Spleen (tissue), 11 donors: ENCODE measurements around the gene EFNA4. TPM values are rescaled to one million over a fixed set of nuclear protein-coding genes. Genes with fewer than 3 reads are reported as not detected.
"Not testable (repeated sequence)": the region's sequence is repeated elsewhere in the genome, so short reads cannot be mapped to it uniquely, and the experiment has no call there.

Experiments used
- DNase-seq: peaks from one replicate; pipeline ENCODE4 v3.0.0-alpha.2; 2020
- H3K27ac ChIP-seq, 8 donors: fragments of 200-600 bp; sonication (generic) in 7 of 8; 1 replicate in 4 of 8; 2 replicates in 4 of 8; pipeline versions ENCODE4 v1.5.0 to v1.8.0; 2016 to 2021; ENCODE audit warnings: inconsistent platforms in 4 of 8, mild to moderate bottlenecking in 4 of 8, moderate library complexity in 1 of 8
- H3K27me3 ChIP-seq, 7 donors: fragments of 200-600 bp; sonication (generic) in 6 of 7; replicated peaks in 1 of 7; 1 replicate in 4 of 7; 2 replicates in 3 of 7; pipeline versions ENCODE4 v1.5.0 to v1.8.0; 2016 to 2021; ENCODE audit warnings: inconsistent platforms in 3 of 7, mild to moderate bottlenecking in 1 of 7
- H3K36me3 ChIP-seq, 6 donors: fragments of 200-600 bp; sonication (generic) in 5 of 6; 1 replicate in 4 of 6; 2 replicates in 2 of 6; pipeline versions ENCODE4 v1.5.0 to v1.8.0; 2016 to 2021; ENCODE audit warnings: inconsistent platforms in 2 of 6
- H3K4me1 ChIP-seq, 6 donors: fragments of 200-600 bp; sonication (generic) in 5 of 6; 1 replicate in 3 of 6; 2 replicates in 3 of 6; pipeline versions ENCODE4 v1.5.0 to v1.8.0; 2016 to 2021; ENCODE audit warnings: inconsistent platforms in 3 of 6
- H3K4me3 ChIP-seq, 8 donors: fragments of 200-600 bp; sonication (generic) in 7 of 8; 1 replicate in 4 of 8; 2 replicates in 4 of 8; pipeline versions ENCODE4 v1.5.0 to v1.8.0; 2016 to 2021; ENCODE audit warnings: inconsistent platforms in 4 of 8, mild to moderate bottlenecking in 4 of 8, moderate library complexity in 2 of 8
- H3K9me3 ChIP-seq, 8 donors: fragments of 200-600 bp; sonication (generic) in 7 of 8; 1 replicate in 4 of 8; 2 replicates in 4 of 8; pipeline versions ENCODE4 v1.5.0 to v1.8.0; 2016 to 2021; ENCODE audit warnings: inconsistent platforms in 4 of 8
- POLR2A ChIP-seq, 3 donors: fragments of 450-650 bp; IDR thresholded peaks; one replicate each; pipeline ENCODE4 v1.5.1; 2017; ENCODE audit warnings: antibody characterized with exemption in 3 of 3, mild to moderate bottlenecking in 1 of 3
- POLR2AphosphoS5 ChIP-seq, 3 donors: sonication (generic); formaldehyde crosslinking; IDR thresholded peaks; one replicate each; pipeline ENCODE4 v1.5.1; 2017; ENCODE audit warnings: antibody characterized with exemption in 3 of 3
- WGBS, 5 donors: extraction: QIAGEN DNeasy Blood & Tissue Kit in 3 of 5; methylation state at CpG; one replicate each; pipeline versions ENCODE4 v1.1.5 to v1.1.7; 2013 to 2018; 5-methylcytosine and 5-hydroxymethylcytosine counted together
- intact Hi-C: fragments of 100-400 bp; cut with DNase I; formaldehyde crosslinking; loops from one replicate; pipeline ENCODE4 v1.15.0; 2023; ENCODE audit warnings: low total_unique reads
- polyA plus RNA-seq, 3 donors: library from polyadenylated mRNA; stranded (reverse); fragments of 200-250 nt; gene quantifications; one replicate each; pipeline ENCODE4 v1.2.1, GENCODE V29; 2013
- total RNA-seq, 7 donors: library from RNA; depleted of rRNA in 3 of 7; stranded (reverse); fragments of >200 nt in 3 of 7; fragmentation: NEBNext Ultra II Directional in 4 of 7; extraction: Animal tissue kit (Norgen Biotek cat#: 25700) in 4 of 7; gene quantifications; one replicate each; pipeline versions ENCODE4 v1.1.0 to v1.2.1, GENCODE V29; 2016 to 2021
- TF ChIP-seq, protein P1 (sequence below), 11 experiments: fragments of 200-600 bp in 7 of 11; fragments of 450-650 bp in 4 of 11; sonication (generic) in 4 of 11; IDR thresholded peaks in 8 of 11; conservative IDR thresholded peaks in 3 of 11; 1 replicate in 7 of 11; 2 replicates in 4 of 11; pipeline versions ENCODE4 v1.4.0 to v1.8.0; 2016 to 2021; ENCODE audit warnings: antibody characterized with exemption in 11 of 11, inconsistent platforms in 4 of 11, mild to moderate bottlenecking in 1 of 11
- donor health status: healthy with polysubstance abuse.
- donor health status: DM: no; HTN: no; CAD: no; lungs with moderate emphysema.
- donor health status: DM: no; HTN: no; CAD: no.
- donor health status: Bipolar disorder and iron deficiency.
- donor health status: healthy.
- donor health status: DM: no; HTN: no; CAD: no.
- donor health status: DM: yes; HTN: yes; CAD: no.

The EFNA4 gene
- total and polyA plus RNA-seq, 10 donors = 4.6 to 9.5 (median 7.1) TPM

DNA sequence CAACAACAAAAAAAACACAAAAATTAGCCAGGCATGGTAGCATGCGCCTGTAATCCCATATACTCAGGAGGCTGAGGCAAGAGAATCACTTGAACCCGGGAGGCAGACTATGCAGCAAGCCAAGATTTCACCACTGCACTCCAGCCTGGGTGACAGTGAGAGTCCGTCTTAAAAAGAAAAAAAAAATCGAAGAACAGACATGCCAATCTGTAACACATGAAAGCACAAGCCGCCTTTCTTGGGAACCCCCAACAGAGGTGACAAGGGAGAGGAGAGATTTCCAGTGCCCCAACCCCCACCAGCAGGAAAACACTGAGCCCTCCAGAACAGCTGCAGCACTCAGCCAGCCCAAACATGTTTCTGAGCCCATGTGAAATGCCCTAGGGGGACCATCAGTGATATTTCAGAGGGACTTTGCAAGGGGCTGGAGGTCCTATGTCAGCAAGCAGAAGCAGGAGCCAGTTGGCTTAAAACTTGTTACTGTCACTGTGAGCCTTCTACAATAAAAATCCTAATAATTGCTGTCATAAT lies 50.0 kb downstream of the EFNA4 start:
- no peak for DNase-seq
- Histone ChIP-seq H3K4me3 (no peak overlapping the region), H3K27me3 (peaks cover 0 to 16% (median 0%) of the 10 kb centered on the region in 7 donors), H3K4me1 (no peaks in the 10 kb centered on the region), H3K9me3 (no peaks in the 10 kb centered on the region), H3K36me3 (no peaks in the 10 kb centered on the region), H3K27ac (no peak overlapping the region)
- 73 to 86% (median 83%) methylated on average over 5 of the region's 5 CpGs for WGBS, 5 donors
- no peak for TF ChIP-seq POLR2A (IDR thresholded peaks at IDR 0.05)
- TF ChIP-seq, protein P1, sequence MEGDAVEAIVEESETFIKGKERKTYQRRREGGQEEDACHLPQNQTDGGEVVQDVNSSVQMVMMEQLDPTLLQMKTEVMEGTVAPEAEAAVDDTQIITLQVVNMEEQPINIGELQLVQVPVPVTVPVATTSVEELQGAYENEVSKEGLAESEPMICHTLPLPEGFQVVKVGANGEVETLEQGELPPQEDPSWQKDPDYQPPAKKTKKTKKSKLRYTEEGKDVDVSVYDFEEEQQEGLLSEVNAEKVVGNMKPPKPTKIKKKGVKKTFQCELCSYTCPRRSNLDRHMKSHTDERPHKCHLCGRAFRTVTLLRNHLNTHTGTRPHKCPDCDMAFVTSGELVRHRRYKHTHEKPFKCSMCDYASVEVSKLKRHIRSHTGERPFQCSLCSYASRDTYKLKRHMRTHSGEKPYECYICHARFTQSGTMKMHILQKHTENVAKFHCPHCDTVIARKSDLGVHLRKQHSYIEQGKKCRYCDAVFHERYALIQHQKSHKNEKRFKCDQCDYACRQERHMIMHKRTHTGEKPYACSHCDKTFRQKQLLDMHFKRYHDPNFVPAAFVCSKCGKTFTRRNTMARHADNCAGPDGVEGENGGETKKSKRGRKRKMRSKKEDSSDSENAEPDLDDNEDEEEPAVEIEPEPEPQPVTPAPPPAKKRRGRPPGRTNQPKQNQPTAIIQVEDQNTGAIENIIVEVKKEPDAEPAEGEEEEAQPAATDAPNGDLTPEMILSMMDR (IDR thresholded peaks at IDR 0.05 in 8 of 11, conservative IDR thresholded peaks at IDR 0.05 in 3 of 11) = no peak
- TF ChIP-seq POLR2AphosphoS5 (IDR thresholded peaks at IDR 0.05) = no peak
- intact Hi-C loops = no loop called here

DNA sequence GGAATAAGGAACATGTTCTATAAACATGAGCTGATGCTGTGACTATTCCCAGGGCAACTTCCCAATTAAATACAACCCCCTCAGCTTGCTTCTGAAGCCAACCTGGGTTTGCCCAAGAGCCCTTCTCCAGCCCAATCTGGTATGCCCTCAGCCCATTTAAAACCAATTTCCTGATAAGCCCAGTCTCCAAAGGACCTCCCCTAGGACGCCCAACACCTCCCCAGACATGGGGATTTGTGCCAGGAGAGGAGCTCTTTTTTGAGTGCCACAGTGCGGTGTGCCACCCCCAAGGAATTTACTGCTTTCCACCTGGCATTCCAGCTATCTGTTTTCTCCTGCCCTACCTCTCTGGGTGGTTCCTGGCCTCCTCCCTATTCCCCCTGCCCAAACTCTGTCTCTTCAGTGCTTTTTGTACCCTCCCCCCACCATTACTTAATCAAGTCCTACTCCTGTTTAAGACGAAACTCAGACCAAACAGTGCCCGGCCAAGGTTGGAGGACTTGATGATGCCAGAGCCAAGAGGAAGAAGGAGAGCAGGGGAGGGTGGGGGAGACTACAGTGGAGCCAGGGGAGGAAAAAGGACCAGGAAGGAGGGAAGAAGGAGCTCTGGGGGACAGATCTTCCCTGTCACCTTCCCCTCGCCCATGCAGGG lies 52.7 kb downstream of the EFNA4 start:
- Histone ChIP-seq H3K9me3 (no peaks in the 10 kb centered on the region), H3K4me3 (no peak overlapping the region), H3K27ac (no peak overlapping the region), H3K27me3 (peaks cover 0 to 16% (median 0%) of the 10 kb centered on the region in 7 donors), H3K36me3 (no peaks in the 10 kb centered on the region), H3K4me1 (no peaks in the 10 kb centered on the region)
- intact Hi-C loops = no loop called here
- no peak for DNase-seq
- TF ChIP-seq, protein P1 (IDR thresholded peaks at IDR 0.05 in 8 of 11, conservative IDR thresholded peaks at IDR 0.05 in 3 of 11) = no peak
- TF ChIP-seq POLR2AphosphoS5 (IDR thresholded peaks at IDR 0.05) = no peak
- no peak for TF ChIP-seq POLR2A (IDR thresholded peaks at IDR 0.05)
- WGBS, 5 donors = 56 to 84% (median 71%) methylated on average over 5 of the region's 5 CpGs

DNA sequence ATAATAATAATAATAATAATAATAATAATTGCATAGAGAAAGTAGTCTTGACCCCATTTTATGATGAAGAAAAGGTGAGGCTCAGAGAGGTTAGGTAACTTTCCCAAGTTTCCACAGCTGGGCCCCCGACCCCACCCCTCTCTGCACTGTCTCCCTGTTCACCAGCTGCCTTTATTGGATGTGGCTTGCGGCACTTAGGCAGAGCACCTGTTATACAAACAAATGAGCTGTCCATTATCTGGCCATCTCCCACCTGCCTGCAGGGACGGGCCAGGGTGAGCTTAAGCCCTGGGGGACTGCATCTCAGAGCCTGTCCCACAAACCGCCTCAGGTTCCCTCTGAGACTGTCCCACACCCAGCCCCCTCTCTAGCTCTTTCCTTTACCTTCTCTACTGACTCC lies 54.1 kb downstream of the EFNA4 start:
- no peak for TF ChIP-seq POLR2AphosphoS5 (IDR thresholded peaks at IDR 0.05)
- TF ChIP-seq POLR2A (IDR thresholded peaks at IDR 0.05) = no peak
- TF ChIP-seq, protein P1 (IDR thresholded peaks at IDR 0.05 in 8 of 11, conservative IDR thresholded peaks at IDR 0.05 in 3 of 11) = no peak
- H3K27me3 ChIP-seq = peaks cover 0 to 8% (median 0%) of the 10 kb centered on the region in 7 donors
- intact Hi-C loops = no loop called here
- H3K9me3 ChIP-seq = no peaks in the 10 kb centered on the region
- H3K4me3 ChIP-seq = no peak overlapping the region
- DNase-seq = no peak
- H3K36me3 ChIP-seq = no peaks in the 10 kb centered on the region
- H3K4me1 ChIP-seq = no peaks in the 10 kb centered on the region
- H3K27ac ChIP-seq = no peak overlapping the region
- WGBS, 5 donors = 78 to 85% (median 79%) methylated on average over 4 of the region's 4 CpGs

DNA sequence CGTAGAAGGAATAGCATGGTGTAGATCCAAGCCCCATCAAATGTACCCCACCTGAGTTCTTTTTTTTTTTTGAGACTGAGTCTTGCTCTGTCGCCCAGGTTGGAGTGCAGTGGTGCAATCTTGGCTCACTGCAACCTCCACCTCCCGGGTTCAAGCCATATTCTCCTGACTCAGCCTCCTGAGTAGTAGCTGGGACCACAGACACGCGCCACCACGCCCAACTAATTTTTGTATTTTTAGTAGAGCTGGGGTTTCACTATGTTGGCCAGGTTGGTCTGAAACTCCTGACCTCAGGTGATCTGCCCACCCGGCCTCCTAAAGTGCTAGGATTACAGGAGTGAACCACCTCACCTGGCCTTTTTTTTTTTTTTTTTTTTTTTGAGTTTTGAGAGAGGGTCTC lies 54.5 kb downstream of the EFNA4 start:
- H3K27me3 ChIP-seq, DNase-seq, intact Hi-C loops, H3K9me3 ChIP-seq, H3K4me3 ChIP-seq, H3K27ac ChIP-seq, H3K36me3 ChIP-seq, H3K4me1 ChIP-seq: not testable (repeated sequence)
- WGBS, 5 donors = 88 to 95% (median 91%) methylated on average over 7 of the region's 7 CpGs

Other genes with a start within 250 kb of the EFNA4 start
- gene KCNN3, start 193.5 kb upstream of the EFNA4 start, total RNA-seq = 10 to 100 TPM in 3 of 7 donors, 1 to 10 TPM in 4; 3.8 to 15.1 (median 10.0) TPM
- under 1 TPM; 0.13 to 0.54 (median 0.53) TPM for gene KCNN3, start 193.5 kb upstream of the EFNA4 start, polyA plus RNA-seq
- 10 to 100 TPM; 12.4 to 50.6 (median 33.8) TPM for gene PMVK, start 127.0 kb upstream of the EFNA4 start, total RNA-seq
- 10 to 100 TPM; 30.3 to 68.8 (median 42.2) TPM for gene PMVK, start 127.0 kb upstream of the EFNA4 start, polyA plus RNA-seq
- 100 to 1,000 TPM in 3 of 7 donors, 10 to 100 TPM in 4; 70.2 to 125 (median 95.0) TPM for gene PBXIP1, start 107.6 kb upstream of the EFNA4 start, total RNA-seq
- 10 to 100 TPM; 55.5 to 75.7 (median 62.2) TPM for gene PBXIP1, start 107.6 kb upstream of the EFNA4 start, polyA plus RNA-seq
- 10 to 100 TPM; 28.4 to 36.6 (median 35.5) TPM for gene PYGO2, start 102.0 kb upstream of the EFNA4 start, total RNA-seq
- 10 to 100 TPM; 19.8 to 35.7 (median 19.9) TPM for gene PYGO2, start 102.0 kb upstream of the EFNA4 start, polyA plus RNA-seq
- 100 to 1,000 TPM in 4 of 7 donors, 10 to 100 TPM in 3; 63.4 to 133 (median 108) TPM for gene SHC1, start 93.0 kb upstream of the EFNA4 start, total RNA-seq
- 10 to 100 TPM; 36.8 to 49.8 (median 48.6) TPM for gene SHC1, start 93.0 kb upstream of the EFNA4 start, polyA plus RNA-seq
- gene CKS1B, start 89.1 kb upstream of the EFNA4 start, total RNA-seq = 10 to 100 TPM; 15.7 to 42.5 (median 27.2) TPM
- gene CKS1B, start 89.1 kb upstream of the EFNA4 start, polyA plus RNA-seq = 10 to 100 TPM; 17.0 to 51.5 (median 43.2) TPM
- 10 to 100 TPM; 27.1 to 35.8 (median 30.3) TPM for gene FLAD1, start 80.4 kb upstream of the EFNA4 start, total RNA-seq
- 10 to 100 TPM; 31.9 to 43.4 (median 40.1) TPM for gene FLAD1, start 80.4 kb upstream of the EFNA4 start, polyA plus RNA-seq
- under 1 TPM in 1 of 7 donors, not detected in 6; 0.60 TPM for gene LENEP, start 70.2 kb upstream of the EFNA4 start, total RNA-seq
- not detected for gene LENEP, start 70.2 kb upstream of the EFNA4 start, polyA plus RNA-seq
- gene ZBTB7B, start 60.9 kb upstream of the EFNA4 start, total RNA-seq = 10 to 100 TPM; 44.0 to 88.9 (median 68.8) TPM
- gene ZBTB7B, start 60.9 kb upstream of the EFNA4 start, polyA plus RNA-seq = 10 to 100 TPM; 11.1 to 38.6 (median 13.4) TPM
- 1 to 10 TPM in 2 of 7 donors, under 1 TPM in 4, not detected in 1; 0.54 to 4.1 (median 0.71) TPM for gene DCST2, start 30.0 kb upstream of the EFNA4 start, total RNA-seq
- 1 to 10 TPM; 1.0 to 2.1 (median 1.7) TPM for gene DCST2, start 30.0 kb upstream of the EFNA4 start, polyA plus RNA-seq
- gene DCST1, start 29.9 kb upstream of the EFNA4 start, total RNA-seq = not detected
- not detected for gene DCST1, start 29.9 kb upstream of the EFNA4 start, polyA plus RNA-seq
- gene ADAM15, start 12.4 kb upstream of the EFNA4 start, total RNA-seq = 100 to 1,000 TPM in 2 of 7 donors, 10 to 100 TPM in 5; 70.8 to 205 (median 84.6) TPM
- 100 to 1,000 TPM in 2 of 3 donors, 10 to 100 TPM in 1; 76.4 to 313 (median 286) TPM for gene ADAM15, start 12.4 kb upstream of the EFNA4 start, polyA plus RNA-seq
- gene EFNA3, start 15.1 kb downstream of the EFNA4 start, total RNA-seq = 1 to 10 TPM in 6 of 7 donors, not detected in 1; 1.6 to 4.3 (median 2.4) TPM
- gene EFNA3, start 15.1 kb downstream of the EFNA4 start, polyA plus RNA-seq = 1 to 10 TPM; 1.4 to 2.0 (median 1.7) TPM
- 10 to 100 TPM in 5 of 7 donors, 1 to 10 TPM in 2; 8.0 to 19.4 (median 10.3) TPM for gene EFNA1, start 64.1 kb downstream of the EFNA4 start, total RNA-seq
- 1 to 10 TPM; 3.7 to 8.0 (median 7.8) TPM for gene EFNA1, start 64.1 kb downstream of the EFNA4 start, polyA plus RNA-seq
- gene SLC50A1, start 72.1 kb downstream of the EFNA4 start, total RNA-seq = 10 to 100 TPM; 28.4 to 41.4 (median 38.2) TPM
- gene SLC50A1, start 72.1 kb downstream of the EFNA4 start, polyA plus RNA-seq = 10 to 100 TPM; 60.1 to 73.8 (median 72.5) TPM
- 10 to 100 TPM; 25.0 to 62.4 (median 49.9) TPM for gene DPM3, start 76.8 kb downstream of the EFNA4 start, total RNA-seq
- gene DPM3, start 76.8 kb downstream of the EFNA4 start, polyA plus RNA-seq = 100 to 1,000 TPM; 205 to 262 (median 229) TPM
- gene KRTCAP2, start 109.6 kb downstream of the EFNA4 start, total RNA-seq = 100 to 1,000 TPM; 113 to 154 (median 136) TPM
- 100 to 1,000 TPM; 193 to 203 (median 200) TPM for gene KRTCAP2, start 109.6 kb downstream of the EFNA4 start, polyA plus RNA-seq
- 1 to 10 TPM in 6 of 7 donors, under 1 TPM in 1; 0.83 to 3.6 (median 1.6) TPM for gene TRIM46, start 110.1 kb downstream of the EFNA4 start, total RNA-seq
- under 1 TPM; 0.35 to 0.77 (median 0.46) TPM for gene TRIM46, start 110.1 kb downstream of the EFNA4 start, polyA plus RNA-seq
- 10 to 100 TPM; 14.3 to 22.6 (median 20.5) TPM for gene THBS3, start 144.2 kb downstream of the EFNA4 start, total RNA-seq
- gene THBS3, start 144.2 kb downstream of the EFNA4 start, polyA plus RNA-seq = 10 to 100 TPM; 10.2 to 31.2 (median 27.7) TPM
- gene MTX1, start 145.0 kb downstream of the EFNA4 start, total RNA-seq = 10 to 100 TPM; 28.2 to 40.9 (median 33.2) TPM
- gene MTX1, start 145.0 kb downstream of the EFNA4 start, polyA plus RNA-seq = 10 to 100 TPM; 43.7 to 48.4 (median 44.5) TPM
- gene ENTREP3, start 191.7 kb downstream of the EFNA4 start, total RNA-seq = 10 to 100 TPM in 6 of 7 donors, 1 to 10 TPM in 1; 9.9 to 19.3 (median 15.6) TPM
- 10 to 100 TPM in 1 of 3 donors, 1 to 10 TPM in 2; 6.5 to 13.2 (median 9.4) TPM for gene ENTREP3, start 191.7 kb downstream of the EFNA4 start, polyA plus RNA-seq
- 10 to 100 TPM; 46.5 to 52.4 (median 49.8) TPM for gene SCAMP3, start 198.6 kb downstream of the EFNA4 start, total RNA-seq
- gene SCAMP3, start 198.6 kb downstream of the EFNA4 start, polyA plus RNA-seq = 10 to 100 TPM; 51.8 to 59.9 (median 53.2) TPM
- 10 to 100 TPM; 61.0 to 89.9 (median 71.8) TPM for gene CLK2, start 209.8 kb downstream of the EFNA4 start, total RNA-seq
- gene CLK2, start 209.8 kb downstream of the EFNA4 start, polyA plus RNA-seq = 10 to 100 TPM; 38.6 to 82.0 (median 77.4) TPM
- 1 to 10 TPM in 6 of 7 donors, under 1 TPM in 1; 0.65 to 3.3 (median 1.9) TPM for gene HCN3, start 213.7 kb downstream of the EFNA4 start, total RNA-seq
- 1 to 10 TPM in 2 of 3 donors, under 1 TPM in 1; 0.89 to 1.6 (median 1.4) TPM for gene HCN3, start 213.7 kb downstream of the EFNA4 start, polyA plus RNA-seq
- under 1 TPM in 4 of 7 donors, not detected in 3; 0.22 to 0.74 (median 0.43) TPM for gene PKLR, start 237.7 kb downstream of the EFNA4 start, total RNA-seq
- under 1 TPM in 1 of 3 donors, not detected in 2; 0.04 TPM for gene PKLR, start 237.7 kb downstream of the EFNA4 start, polyA plus RNA-seq
- gene FDPS, start 245.1 kb downstream of the EFNA4 start, total RNA-seq = 100 to 1,000 TPM in 2 of 7 donors, 10 to 100 TPM in 5; 84.5 to 118 (median 94.5) TPM
- gene FDPS, start 245.1 kb downstream of the EFNA4 start, polyA plus RNA-seq = 100 to 1,000 TPM; 111 to 134 (median 130) TPM